OCI-LY3 (cell line): ENCODE data around the gene SKAP2.

Experiments used
- CTCF ChIP-seq: fragments of 200-600, 300-600 bp; sonication (generic); IDR thresholded peaks from 2 replicates; pipeline ENCODE4 v1.5.1; 2014; ENCODE audit warnings: antibody characterized with exemption, low read length, low read depth
- EZH2phosphoT487 ChIP-seq: fragments of 200-600 bp; shearing (Covaris generic); IDR thresholded peaks from 2 replicates; pipeline ENCODE4 v1.6.1; 2018; ENCODE audit warnings: antibody characterized with exemption, mixed run types, low read depth

GRCh38 chr7:26694713-26695112 is 169.7 kb downstream of the SKAP2 start:
- TF ChIP-seq CTCF (no peak), EZH2phosphoT487 (no peak)
